ENCODE results near the gene CNGA3.
"Not testable (repeated sequence)": the region's sequence is repeated elsewhere in the genome, so short reads cannot be mapped to it uniquely, and the experiment has no call there.

CNGA3 gene

GRCh38 chr2:98346311-98347236 lies at the start of gene CNGA3:
TSS of gene CNGA3 (plus strand) at chr2:98346456. CDS start at chr2:98369976, 23,520 bp downstream.
- Histone ChIP-seq H3K27ac (ENCODE audit: low read depth, low read length) (no peak within 1 kb of the TSS), H3K36me3 (ENCODE audit: insufficient read depth, low read length) (no peaks in the 10 kb centered on the region), H3K79me2 (ENCODE audit: control insufficient read depth, insufficient read depth, low read length, unreplicated experiment) (no peaks in the 10 kb centered on the region), H2AFZ (ENCODE audit: low read length, unreplicated experiment) (no peak within 1 kb of the TSS), H3K4me1 (ENCODE audit: control insufficient read depth, insufficient read depth, low read length, unreplicated experiment) (no peaks in the 10 kb centered on the region), H3K27me3 (ENCODE audit: insufficient read depth, low read length) (peaks cover 94% of the 10 kb centered on the region), H3K4me3 (ENCODE audit: low read depth, low read length) (peak within 1 kb of the TSS; percentile 7)

DNA sequence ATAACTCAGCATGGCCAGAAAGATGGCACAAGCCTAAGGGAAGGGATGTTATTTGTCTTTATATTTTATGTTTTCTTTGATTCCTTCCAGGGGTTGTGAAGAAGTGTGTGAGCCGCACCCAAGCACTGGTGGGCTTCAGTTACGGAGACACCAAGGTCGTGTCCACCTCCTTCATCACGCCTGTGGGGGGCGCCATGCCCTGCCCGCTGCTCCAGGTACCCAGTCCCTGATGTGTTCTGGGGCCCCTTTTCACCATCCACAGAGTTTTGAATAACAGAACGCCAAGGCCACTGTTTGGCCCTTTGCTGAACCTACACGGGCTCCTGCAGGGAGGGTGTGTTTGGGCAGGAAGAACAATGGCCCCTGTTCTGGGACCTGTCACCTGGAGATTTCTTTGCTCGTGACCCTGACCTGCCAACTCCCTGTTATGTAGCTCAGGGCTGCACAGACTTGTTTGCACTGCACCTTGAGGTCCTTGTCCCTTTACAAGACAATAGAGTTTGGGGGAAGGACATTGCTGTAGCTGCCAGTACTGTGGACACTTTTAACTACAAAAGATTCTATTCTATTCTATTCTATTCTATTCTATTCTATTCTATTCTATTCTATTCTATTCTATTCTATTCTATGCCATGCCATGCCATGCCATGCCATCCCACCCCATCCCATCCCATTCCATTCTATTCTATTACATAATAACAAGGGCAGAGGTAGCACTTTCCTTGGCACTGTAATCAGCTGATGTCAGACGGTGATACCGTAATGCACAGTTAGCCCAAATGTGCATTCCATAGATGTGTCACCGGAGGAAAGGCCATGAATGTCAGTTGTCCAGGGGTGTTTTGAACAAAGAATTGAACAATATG lies 48.2 kb upstream of the CNGA3 start:
- H3K4me1 ChIP-seq (ENCODE audit: control insufficient read depth, insufficient read depth, low read length, unreplicated experiment) = no peaks in the 10 kb centered on the region
- H3K79me2 ChIP-seq (ENCODE audit: control insufficient read depth, insufficient read depth, low read length, unreplicated experiment) = no peaks in the 10 kb centered on the region
- no peak overlapping the region for H2AFZ ChIP-seq (ENCODE audit: low read length, unreplicated experiment)
- no peak overlapping the region for H3K4me3 ChIP-seq (ENCODE audit: low read depth, low read length)
- H3K36me3 ChIP-seq (ENCODE audit: insufficient read depth, low read length) = no peaks in the 10 kb centered on the region
- no peak overlapping the region for H3K27ac ChIP-seq (ENCODE audit: low read depth, low read length)
- peaks cover 28% of the 10 kb centered on the region for H3K27me3 ChIP-seq (ENCODE audit: insufficient read depth, low read length)

DNA sequence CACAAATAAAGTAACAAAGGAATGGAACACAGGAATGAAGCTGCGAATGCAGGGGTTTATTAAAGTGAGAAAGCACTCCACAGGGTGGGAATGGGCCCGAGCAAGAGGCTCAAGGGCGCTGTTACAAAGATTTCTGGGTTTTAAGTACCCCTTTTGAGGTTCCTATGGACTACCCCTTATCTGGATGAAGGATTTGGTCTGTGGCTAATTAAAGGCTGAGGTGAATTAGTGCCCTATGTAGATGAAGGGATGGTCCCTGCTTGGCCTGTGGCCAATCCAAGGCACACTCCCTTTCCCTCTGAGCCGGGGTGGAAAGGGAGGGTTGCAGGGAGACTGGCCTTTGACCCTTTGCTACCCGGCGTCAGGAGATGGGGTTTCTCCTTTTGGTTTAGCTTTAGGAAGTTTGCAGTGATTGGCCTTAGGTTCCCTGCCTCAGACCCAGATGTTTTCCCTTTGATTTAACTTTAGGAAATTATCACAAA lies 47.5 kb upstream of the CNGA3 start:
- H3K27ac ChIP-seq (ENCODE audit: low read depth, low read length) = no peak overlapping the region
- H3K79me2 ChIP-seq (ENCODE audit: control insufficient read depth, insufficient read depth, low read length, unreplicated experiment) = no peaks in the 10 kb centered on the region
- H3K27me3 ChIP-seq (ENCODE audit: insufficient read depth, low read length) = peaks cover 28% of the 10 kb centered on the region
- no peaks in the 10 kb centered on the region for H3K36me3 ChIP-seq (ENCODE audit: insufficient read depth, low read length)
- H3K4me3 ChIP-seq (ENCODE audit: low read depth, low read length) = no peak overlapping the region
- H2AFZ ChIP-seq (ENCODE audit: low read length, unreplicated experiment) = no peak overlapping the region
- H3K4me1 ChIP-seq (ENCODE audit: control insufficient read depth, insufficient read depth, low read length, unreplicated experiment) = no peaks in the 10 kb centered on the region

DNA sequence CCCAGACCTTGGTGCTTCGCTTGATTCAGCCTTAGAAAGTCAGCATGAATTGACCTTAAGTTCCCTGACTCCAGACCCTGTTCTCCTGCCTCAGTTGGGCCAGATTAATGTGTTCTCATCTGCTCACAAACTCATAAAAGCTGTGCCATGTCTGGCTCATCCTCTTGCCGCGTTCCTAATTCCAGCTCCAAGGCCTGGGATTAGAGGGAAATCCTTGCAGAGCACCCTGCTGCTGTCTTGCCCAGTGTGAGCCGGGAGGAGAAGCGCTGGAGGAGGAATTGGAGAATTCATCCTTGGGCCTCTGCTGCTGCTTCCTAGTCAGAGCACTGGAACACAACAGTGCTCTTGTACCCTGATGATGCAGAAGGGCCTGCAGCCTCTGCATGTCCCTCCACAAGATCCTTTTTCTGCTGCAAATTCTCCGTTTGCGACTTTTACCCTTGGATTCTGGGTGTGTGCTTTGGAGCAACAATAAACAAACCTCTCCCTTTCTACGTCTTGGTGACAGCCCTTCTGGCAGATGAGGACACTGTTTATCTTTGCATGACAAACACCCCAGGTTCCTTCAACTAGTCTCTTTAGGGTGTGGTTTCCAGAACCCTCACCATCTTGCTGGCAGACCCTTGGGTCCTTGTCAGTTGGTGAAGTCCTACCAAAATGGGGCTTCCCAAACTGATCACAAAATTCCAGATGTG lies 46.9 kb upstream of the CNGA3 start:
- H3K4me3 ChIP-seq (ENCODE audit: low read depth, low read length) = no peak overlapping the region
- no peaks in the 10 kb centered on the region for H3K79me2 ChIP-seq (ENCODE audit: control insufficient read depth, insufficient read depth, low read length, unreplicated experiment)
- H2AFZ ChIP-seq (ENCODE audit: low read length, unreplicated experiment) = no peak overlapping the region
- no peak overlapping the region for H3K27ac ChIP-seq (ENCODE audit: low read depth, low read length)
- H3K36me3 ChIP-seq (ENCODE audit: insufficient read depth, low read length) = no peaks in the 10 kb centered on the region
- H3K27me3 ChIP-seq (ENCODE audit: insufficient read depth, low read length) = peaks cover 28% of the 10 kb centered on the region
- H3K4me1 ChIP-seq (ENCODE audit: control insufficient read depth, insufficient read depth, low read length, unreplicated experiment) = no peaks in the 10 kb centered on the region

DNA sequence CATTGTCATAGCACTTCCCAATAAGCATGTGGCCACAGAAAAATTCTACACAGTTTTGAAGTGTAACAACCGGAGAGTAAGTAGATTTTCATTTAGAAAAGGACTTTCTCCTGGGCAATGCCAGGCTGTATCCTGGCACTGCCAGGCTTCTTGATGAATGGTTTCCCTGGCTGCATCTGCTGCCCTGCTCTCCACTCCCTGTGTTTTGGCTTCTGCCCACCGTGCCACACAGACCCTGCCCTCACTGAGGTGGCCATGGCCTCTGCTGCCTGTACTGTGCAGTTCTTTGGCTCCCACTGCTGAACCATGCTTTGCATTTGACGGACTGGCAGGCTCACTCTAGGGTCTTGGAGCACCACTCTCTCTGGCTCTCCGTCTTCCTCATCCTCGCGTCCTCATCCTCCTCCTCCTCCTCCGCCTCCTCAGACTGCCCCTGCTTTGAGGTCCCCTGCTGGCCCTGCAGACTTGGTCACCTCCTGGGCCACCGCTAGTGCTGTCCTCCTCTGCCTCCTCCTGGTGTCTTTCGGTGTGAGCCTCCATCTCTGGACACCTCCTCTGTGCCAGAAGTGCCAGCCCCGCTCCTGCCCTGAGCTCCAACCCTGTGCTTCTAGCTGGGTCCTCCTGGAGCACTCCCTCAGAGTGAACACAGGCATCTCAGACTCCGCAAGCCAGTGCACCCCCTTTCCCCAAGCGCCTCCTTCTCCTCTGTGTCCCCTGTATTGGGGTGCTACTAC lies 45.9 kb upstream of the CNGA3 start:
- H3K27me3 ChIP-seq (ENCODE audit: insufficient read depth, low read length) = peaks cover 28% of the 10 kb centered on the region
- H3K27ac ChIP-seq (ENCODE audit: low read depth, low read length) = no peak overlapping the region

DNA sequence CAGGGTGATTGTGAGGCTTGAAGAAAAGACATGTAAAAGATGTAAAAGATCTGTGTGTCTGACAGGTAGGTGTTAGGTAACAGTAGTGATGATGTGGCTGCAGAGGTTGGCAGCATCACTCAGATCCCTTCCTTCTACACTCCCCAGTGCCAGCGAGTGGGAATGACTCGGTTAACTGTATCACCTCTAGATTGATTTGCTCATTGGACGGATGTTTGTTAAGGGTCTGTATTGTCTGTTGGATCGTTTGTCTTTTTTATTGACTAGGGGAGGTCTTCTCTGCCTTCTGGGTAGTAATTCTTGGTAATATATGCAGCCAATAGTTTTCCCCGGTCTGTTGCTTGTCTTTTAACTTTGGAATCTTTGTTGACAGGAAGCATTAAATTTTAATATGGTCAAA lies 44.8 kb upstream of the CNGA3 start:
- H3K4me1 ChIP-seq (ENCODE audit: control insufficient read depth, insufficient read depth, low read length, unreplicated experiment) = no peaks in the 10 kb centered on the region

More for the DNA sequence above, 45.9 kb upstream of the CNGA3 start:
- no peak overlapping the region for H2AFZ ChIP-seq (ENCODE audit: low read length, unreplicated experiment)
- no peaks in the 10 kb centered on the region for H3K4me1 ChIP-seq (ENCODE audit: control insufficient read depth, insufficient read depth, low read length, unreplicated experiment)
- no peaks in the 10 kb centered on the region for H3K36me3 ChIP-seq (ENCODE audit: insufficient read depth, low read length)
- H3K4me3 ChIP-seq (ENCODE audit: low read depth, low read length) = no peak overlapping the region
- H3K79me2 ChIP-seq (ENCODE audit: control insufficient read depth, insufficient read depth, low read length, unreplicated experiment) = no peaks in the 10 kb centered on the region

GRCh38 chr2:98307131-98307696 lies 39.0 kb upstream of the CNGA3 start:
- H3K4me3 ChIP-seq (ENCODE audit: low read depth, low read length); H3K4me1 ChIP-seq (ENCODE audit: control insufficient read depth, insufficient read depth, low read length, unreplicated experiment); H3K79me2 ChIP-seq (ENCODE audit: control insufficient read depth, insufficient read depth, low read length, unreplicated experiment); H3K27ac ChIP-seq (ENCODE audit: low read depth, low read length); H3K27me3 ChIP-seq (ENCODE audit: insufficient read depth, low read length); H3K36me3 ChIP-seq (ENCODE audit: insufficient read depth, low read length); H2AFZ ChIP-seq (ENCODE audit: low read length, unreplicated experiment): not testable (repeated sequence)

More for the DNA sequence above, 44.8 kb upstream of the CNGA3 start:
- no peak overlapping the region for H3K4me3 ChIP-seq (ENCODE audit: low read depth, low read length)
- H3K27me3 ChIP-seq (ENCODE audit: insufficient read depth, low read length) = peaks cover 27% of the 10 kb centered on the region
- no peak overlapping the region for H3K27ac ChIP-seq (ENCODE audit: low read depth, low read length)
- H3K36me3 ChIP-seq (ENCODE audit: insufficient read depth, low read length) = no peaks in the 10 kb centered on the region
- no peaks in the 10 kb centered on the region for H3K79me2 ChIP-seq (ENCODE audit: control insufficient read depth, insufficient read depth, low read length, unreplicated experiment)
- no peak overlapping the region for H2AFZ ChIP-seq (ENCODE audit: low read length, unreplicated experiment)

- H3K4me1 ChIP-seq (ENCODE audit: control insufficient read depth, insufficient read depth, low read length, unreplicated experiment) = no peaks in the 10 kb centered on the region
- no peaks in the 10 kb centered on the region for H3K79me2 ChIP-seq (ENCODE audit: control insufficient read depth, insufficient read depth, low read length, unreplicated experiment)
- H3K4me3 ChIP-seq (ENCODE audit: low read depth, low read length) = 0 out of 2 replicates have a peak overlapping the region, but pooled peaks have one; percentile 37
- no peaks in the 10 kb centered on the region for H3K36me3 ChIP-seq (ENCODE audit: insufficient read depth, low read length)
- H3K27me3 ChIP-seq (ENCODE audit: insufficient read depth, low read length) = no peaks in the 10 kb centered on the region
- H2AFZ ChIP-seq (ENCODE audit: low read length, unreplicated experiment) = peak overlapping the region; percentile 31
- no peak overlapping the region for H3K27ac ChIP-seq (ENCODE audit: low read depth, low read length)
Measured at GRCh38 chr2:98308068-98308467, 38.2 kb upstream of the CNGA3 start.

GRCh38 chr2:98308532-98308931 lies 37.7 kb upstream of the CNGA3 start:
- no peaks in the 10 kb centered on the region for H3K79me2 ChIP-seq (ENCODE audit: control insufficient read depth, insufficient read depth, low read length, unreplicated experiment)
- no peaks in the 10 kb centered on the region for H3K4me1 ChIP-seq (ENCODE audit: control insufficient read depth, insufficient read depth, low read length, unreplicated experiment)
- H3K4me3 ChIP-seq (ENCODE audit: low read depth, low read length) = 0 out of 2 replicates have a peak overlapping the region, but pooled peaks have one; percentile 37
- no peaks in the 10 kb centered on the region for H3K36me3 ChIP-seq (ENCODE audit: insufficient read depth, low read length)
- peak overlapping the region; percentile 31 for H2AFZ ChIP-seq (ENCODE audit: low read length, unreplicated experiment)
- H3K27ac ChIP-seq (ENCODE audit: low read depth, low read length) = no peak overlapping the region
- no peaks in the 10 kb centered on the region for H3K27me3 ChIP-seq (ENCODE audit: insufficient read depth, low read length)
